Neural cell (in vitro differentiated cells): ENCODE measurements around the gene PPP2R2B. TPM values are rescaled to one million over a fixed set of nuclear protein-coding genes. Genes with fewer than 3 reads are reported as not detected.

ENCODE experiments used
- H2AFZ ChIP-seq: fragments of 200-600, 300-800 bp; sonication (generic), shearing (Covaris generic); 2 replicates; pipeline ENCODE4 v1.6.0; 2014; ENCODE audit warnings: low read depth, mild to moderate bottlenecking, antibody characterized with exemption, low read length, moderate library complexity
- H3F3A ChIP-seq: fragments of 200-600 bp; shearing (Covaris generic); 2 replicates; pipeline ENCODE4 v1.6.1; 2016; ENCODE audit warnings: mild to moderate bottlenecking, moderate library complexity, mixed read lengths, antibody characterized with exemption, low read length; ENCODE audit not compliant: insufficient read depth, poor library complexity, severe bottlenecking
- H3K27ac ChIP-seq: fragments of 200-600, 300-800 bp; sonication (generic), shearing (Covaris generic); 2 replicates; pipeline ENCODE4 v1.5.1; 2014; ENCODE audit warnings: mild to moderate bottlenecking, low read length, moderate library complexity
- H3K27me3 ChIP-seq: fragments of 300-800, 200-600 bp; sonication (generic), shearing (Covaris generic); 2 replicates; pipeline ENCODE4 v1.6.0; 2014; ENCODE audit warnings: mild to moderate bottlenecking, low read depth, low read length, moderate library complexity; ENCODE audit not compliant: insufficient read depth
- H3K36me3 ChIP-seq: fragments of 300-800, 200-600 bp; sonication (generic), shearing (Covaris generic); 2 replicates; pipeline ENCODE4 v1.5.1; 2014; ENCODE audit warnings: mild to moderate bottlenecking, antibody characterized with exemption, low read length, moderate library complexity; ENCODE audit not compliant: insufficient read depth
- H3K4me2 ChIP-seq: fragments of 300-800, 200-600 bp; sonication (generic), shearing (Covaris generic); 2 replicates; pipeline ENCODE4 v1.6.0; 2014; ENCODE audit warnings: mild to moderate bottlenecking, low read length
- H3K4me3 ChIP-seq: fragments of 300-800, 200-600 bp; sonication (generic), shearing (Covaris generic); 2 replicates; pipeline ENCODE4 v1.5.1; 2014; ENCODE audit warnings: mild to moderate bottlenecking, low read length, moderate library complexity
- H3K79me2 ChIP-seq: fragments of 200-600 bp; shearing (Covaris generic); replicated peaks from 2 replicates; pipeline ENCODE4 v1.6.0; 2014; ENCODE audit warnings: mild to moderate bottlenecking, low read length, moderate library complexity; ENCODE audit not compliant: insufficient read depth
- H3K9ac ChIP-seq: fragments of 300-800, 200-600 bp; sonication (generic), shearing (Covaris generic); 2 replicates; pipeline ENCODE4 v1.6.1; 2016; ENCODE audit warnings: mild to moderate bottlenecking, low read length, mixed read lengths
- H3K9me2 ChIP-seq: fragments of 200-600 bp; shearing (Covaris generic); 2 replicates; pipeline ENCODE4 v1.6.1; 2016; ENCODE audit warnings: mild to moderate bottlenecking, low read length, mixed read lengths; ENCODE audit not compliant: insufficient read depth
- H3K9me3 ChIP-seq: fragments of 200-600, 300-800 bp; sonication (generic), shearing (Covaris generic); 2 replicates; pipeline ENCODE4 v1.6.1; 2016; ENCODE audit warnings: mild to moderate bottlenecking, mixed run types, low read length, moderate library complexity, mixed read lengths
- H4K20me1 ChIP-seq: fragments of 200-600 bp; shearing (Covaris generic); 2 replicates; pipeline ENCODE4 v1.6.1; 2016; ENCODE audit warnings: mild to moderate bottlenecking, mixed run types; ENCODE audit not compliant: insufficient read depth
- CTCF ChIP-seq: fragments of 450-650 bp; IDR thresholded peaks from 2 replicates; pipeline ENCODE4 v1.5.1; 2014; ENCODE audit warnings: antibody characterized with exemption, mild to moderate bottlenecking, moderate library complexity; ENCODE audit not compliant: poor library complexity, severe bottlenecking
- EZH2 ChIP-seq: fragments of 200-600, 300-800 bp; shearing (Covaris generic), sonication (generic); IDR thresholded peaks from 2 replicates; pipeline ENCODE4 v1.6.1; 2014; ENCODE audit warnings: antibody characterized with exemption, low read length, borderline replicate concordance, mild to moderate bottlenecking; ENCODE audit not compliant: insufficient read depth, poor library complexity, severe bottlenecking
- MXI1 ChIP-seq: fragments of 450-650 bp; conservative IDR thresholded peaks from 2 replicates; pipeline ENCODE4 v1.6.1; 2014; ENCODE audit warnings: antibody characterized with exemption, mild to moderate bottlenecking; ENCODE audit not compliant: poor library complexity, severe bottlenecking
- POLR2AphosphoS5 ChIP-seq: IDR thresholded peaks from 2 replicates; pipeline ENCODE4 v1.6.1; 2012
- RAD21 ChIP-seq: fragments of 450-650 bp; conservative IDR thresholded peaks from 2 replicates; pipeline ENCODE4 v1.6.1; 2014; ENCODE audit warnings: antibody characterized with exemption, mild to moderate bottlenecking, moderate library complexity
- REST ChIP-seq: IDR thresholded peaks from 2 replicates; pipeline ENCODE4 v1.6.1; 2012; ENCODE audit warnings: borderline replicate concordance
- SMC3 ChIP-seq: fragments of 450-650 bp; conservative IDR thresholded peaks from 2 replicates; pipeline ENCODE4 v1.6.1; 2014; ENCODE audit warnings: antibody characterized with exemption, mild to moderate bottlenecking, moderate library complexity; ENCODE audit not compliant: poor library complexity
- TAF1 ChIP-seq: IDR thresholded peaks from 2 replicates; pipeline ENCODE4 v1.6.1; 2012; ENCODE audit warnings: low read depth
- polyA plus RNA-seq: library from polyadenylated mRNA; depleted of rRNA; stranded (reverse); fragments of >200 nt; gene quantifications from 2 replicates; pipeline ENCODE4 v1.2.3, GENCODE V29; 2014

The PPP2R2B gene
- polyA plus RNA-seq, 1 donor from 2014 or later = 250 TPM

DNA sequence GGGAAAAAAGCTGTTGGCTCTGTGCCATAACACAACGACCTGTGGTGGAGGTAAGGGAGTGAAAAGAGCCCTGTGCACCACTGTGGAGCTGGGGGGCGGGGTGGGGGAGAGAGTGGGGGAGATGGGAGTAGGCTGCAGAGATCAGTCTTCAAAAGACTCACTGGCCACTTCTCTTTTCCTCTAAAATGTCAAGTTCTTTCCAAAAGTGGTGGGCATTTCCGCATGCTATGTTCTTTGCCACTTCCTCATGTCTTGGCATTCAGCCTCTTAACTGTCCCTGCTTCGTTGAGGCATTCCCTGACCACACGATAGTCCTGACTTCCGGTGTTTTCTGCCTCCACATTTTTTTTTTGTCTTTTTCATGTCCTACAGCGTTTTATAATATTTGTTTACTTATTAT lies 2.4 kb upstream of the PPP2R2B start:
- Histone ChIP-seq H3K4me2 (no peak overlapping the region), H3F3A (no peaks in the 10 kb centered on the region), H3K9me2 (no peaks in the 10 kb centered on the region), H4K20me1 (no peaks in the 10 kb centered on the region), H3K79me2 (peaks cover 21% of the 10 kb centered on the region), H3K36me3 (no peaks in the 10 kb centered on the region), H2AFZ (no peak overlapping the region), H3K27ac (no peak overlapping the region), H3K9ac (no peak overlapping the region), H3K9me3 (no peaks in the 10 kb centered on the region), H3K27me3 (peaks cover 5% of the 10 kb centered on the region), H3K4me3 (no peak overlapping the region)
- no peak for TF ChIP-seq CTCF
- no peak for TF ChIP-seq REST
- TF ChIP-seq MXI1 = no peak
- TF ChIP-seq TAF1 = no peak
- TF ChIP-seq POLR2AphosphoS5 = no peak
- TF ChIP-seq EZH2 = no peak

- Histone ChIP-seq H3K4me3 (peak overlapping the region; percentile 97), H3F3A (no peaks in the 10 kb centered on the region), H3K27me3 (peaks cover 5% of the 10 kb centered on the region), H3K27ac (peak overlapping the region; percentile 87), H3K36me3 (no peaks in the 10 kb centered on the region), H2AFZ (peak overlapping the region; percentile 51), H3K79me2 (peaks cover 51% of the 10 kb centered on the region), H4K20me1 (no peaks in the 10 kb centered on the region), H3K4me2 (peak overlapping the region; percentile 89), H3K9ac (peak overlapping the region; percentile 84), H3K9me3 (no peaks in the 10 kb centered on the region), H3K9me2 (no peaks in the 10 kb centered on the region)
- peak; percentile 36 for TF ChIP-seq RAD21
- TF ChIP-seq MXI1 = no peak
Measured at GRCh38 chr5:146877783-146878475, 628 bp downstream of the PPP2R2B start.

DNA sequence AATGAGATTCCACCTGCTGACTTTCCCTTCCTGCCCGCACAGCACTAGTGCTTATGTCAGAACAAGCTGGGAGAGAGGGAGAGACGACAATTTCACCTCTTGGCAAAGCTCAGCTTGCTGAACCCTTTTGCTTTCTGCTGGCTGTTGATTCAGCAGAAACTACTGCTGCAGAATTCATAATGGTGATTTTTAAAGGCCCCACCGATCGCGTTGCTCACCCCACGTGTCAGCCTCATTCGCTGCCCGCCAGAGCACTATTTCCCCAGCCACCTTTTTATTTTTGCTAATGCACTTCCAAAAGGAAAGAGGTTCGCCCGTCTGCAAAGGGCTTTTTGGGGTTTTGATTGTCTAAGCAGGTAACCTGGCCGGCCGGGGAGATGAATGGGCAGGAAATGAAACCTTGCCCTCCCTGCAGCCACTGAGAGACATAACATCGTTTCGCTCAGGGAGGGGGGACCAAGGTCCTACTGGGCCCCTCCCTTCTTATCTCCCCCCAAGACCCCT lies 1.3 kb downstream of the PPP2R2B start:
- TF ChIP-seq MXI1 (peak; percentile 85), SMC3 (peak; percentile 49), CTCF (no peak), RAD21 (peak; percentile 52), POLR2AphosphoS5 (no peak)
- no peak overlapping the region for H2AFZ ChIP-seq
- H3K79me2 ChIP-seq = peaks cover 58% of the 10 kb centered on the region
- H3K9me2 ChIP-seq = no peaks in the 10 kb centered on the region
- no peaks in the 10 kb centered on the region for H3F3A ChIP-seq
- no peaks in the 10 kb centered on the region for H3K36me3 ChIP-seq
- H3K4me3 ChIP-seq = peak overlapping the region; percentile 97
- peaks cover 4% of the 10 kb centered on the region for H4K20me1 ChIP-seq
- H3K9me3 ChIP-seq = no peaks in the 10 kb centered on the region
- peaks cover 5% of the 10 kb centered on the region for H3K27me3 ChIP-seq
- H3K4me2 ChIP-seq = peak overlapping the region; percentile 89
- H3K27ac ChIP-seq = peak overlapping the region; percentile 87
- H3K9ac ChIP-seq = peak overlapping the region; percentile 84
